GM18526 (cell line): ENCODE data around the gene TTC19.

Experiments
- POLR2A ChIP-seq: IDR thresholded peaks from 3 replicates; pipeline ENCODE4 v1.6.1; 2011; ENCODE audit not compliant: insufficient read length; ENCODE audit errors: extremely low read depth

Gene TTC19

DNA sequence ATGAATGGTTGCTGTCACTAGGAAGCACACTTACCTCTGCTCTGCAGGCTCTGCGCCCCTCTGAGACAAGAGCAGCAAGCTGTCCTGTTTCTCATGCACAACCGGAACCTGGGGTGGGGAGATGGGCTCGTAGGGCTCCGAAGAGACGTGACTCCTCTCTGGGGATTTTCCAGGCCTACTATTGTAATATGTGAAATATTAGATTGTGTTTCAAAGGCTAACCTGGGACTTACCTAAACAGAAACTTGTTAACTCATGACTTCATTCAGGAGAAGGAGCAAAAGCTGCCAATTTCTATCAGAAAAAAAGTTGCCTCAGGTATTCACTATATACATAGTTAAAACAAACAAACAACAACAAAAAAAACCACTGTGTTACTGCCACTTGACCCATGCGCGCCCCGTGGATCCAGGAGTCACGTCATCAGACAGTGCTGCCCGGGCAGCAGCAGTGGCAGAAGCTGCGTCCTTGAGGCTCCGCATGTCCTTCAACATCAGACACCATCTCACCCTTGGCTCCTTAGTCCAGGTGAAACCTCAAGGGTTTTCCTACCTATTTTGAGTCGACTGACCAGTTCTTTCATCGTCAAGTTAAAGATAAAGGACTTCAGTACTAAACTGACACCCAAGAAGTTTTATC lies 49.3 kb downstream of the TTC19 start:
- no peak for TF ChIP-seq POLR2A

DNA sequence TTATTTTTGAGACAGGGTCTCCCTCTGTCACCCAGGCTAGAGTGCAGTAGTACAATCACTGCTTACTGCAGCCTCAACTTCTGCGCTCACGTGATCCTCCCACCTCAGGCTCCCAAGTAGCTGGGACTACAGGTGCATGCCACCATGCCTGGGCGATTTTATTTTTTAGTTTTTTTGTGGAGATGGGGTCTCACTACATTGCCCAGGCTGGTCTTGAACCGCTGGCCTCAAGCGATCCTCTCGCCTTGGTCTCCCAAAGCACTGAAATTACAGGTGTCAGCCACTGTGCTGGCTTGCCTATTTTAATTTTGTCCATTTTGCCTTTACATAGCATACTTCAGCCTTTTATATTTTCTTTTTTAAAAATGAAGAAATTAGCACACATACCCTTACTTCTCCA lies 51.2 kb downstream of the TTC19 start:
- no peak for TF ChIP-seq POLR2A

DNA sequence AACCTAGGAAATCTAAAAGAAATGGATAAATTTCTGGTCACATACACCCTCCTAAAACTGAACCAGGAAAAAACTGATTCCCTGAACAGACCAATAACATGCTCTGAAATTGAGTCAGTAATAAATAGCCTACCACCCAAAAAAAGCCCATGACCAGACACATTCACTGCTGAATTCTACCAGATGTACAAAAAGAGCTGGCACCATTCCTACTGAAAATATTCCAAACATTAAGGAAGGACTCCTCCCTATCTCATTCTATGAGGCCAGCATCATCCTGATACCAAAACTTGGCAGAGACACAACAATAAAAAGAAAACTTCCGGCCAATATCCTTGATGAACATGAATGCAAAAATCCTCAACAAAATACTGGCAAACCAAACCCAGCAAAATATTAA lies 52.9 kb downstream of the TTC19 start:
- TF ChIP-seq POLR2A: no peak

DNA sequence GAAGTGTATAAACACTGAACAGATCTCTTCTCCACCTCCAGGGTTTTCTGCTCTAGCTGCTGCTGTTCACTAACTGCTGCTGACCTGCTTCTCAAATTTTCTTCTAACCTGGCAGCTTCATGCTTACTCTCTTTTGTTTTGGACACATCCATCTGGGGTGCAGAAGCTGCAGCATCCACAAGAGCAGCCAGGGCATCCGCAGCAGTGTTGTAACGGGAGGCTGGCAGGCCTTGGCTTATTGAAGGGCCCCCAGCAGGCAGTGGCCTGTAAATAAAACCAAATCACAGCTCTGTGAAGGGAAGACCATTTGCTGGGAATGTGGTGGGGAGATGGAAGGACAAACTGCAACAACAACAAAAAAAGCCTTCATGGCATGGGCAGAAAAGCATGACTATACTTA lies 62.0 kb downstream of the TTC19 start:
- no peak for TF ChIP-seq POLR2A

DNA sequence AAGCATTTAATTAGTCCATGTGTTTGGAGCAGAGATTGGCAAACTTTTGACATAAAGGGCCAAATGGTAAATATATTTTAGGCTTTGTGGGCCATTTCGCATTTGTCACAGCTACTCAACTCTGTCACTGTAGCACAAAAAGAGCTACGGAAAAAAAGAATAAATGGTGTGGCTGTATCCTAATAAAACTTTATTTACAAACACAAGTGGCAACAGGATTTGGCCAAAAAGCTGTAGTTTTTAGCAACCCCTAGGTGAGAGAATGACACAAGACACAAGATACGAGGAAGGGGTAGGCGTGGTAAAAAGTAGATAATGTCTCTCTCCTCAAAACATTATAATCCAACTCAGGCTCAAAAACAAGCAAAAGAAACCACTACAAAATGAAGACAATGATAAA lies 66.5 kb downstream of the TTC19 start:
- no peak for TF ChIP-seq POLR2A

DNA sequence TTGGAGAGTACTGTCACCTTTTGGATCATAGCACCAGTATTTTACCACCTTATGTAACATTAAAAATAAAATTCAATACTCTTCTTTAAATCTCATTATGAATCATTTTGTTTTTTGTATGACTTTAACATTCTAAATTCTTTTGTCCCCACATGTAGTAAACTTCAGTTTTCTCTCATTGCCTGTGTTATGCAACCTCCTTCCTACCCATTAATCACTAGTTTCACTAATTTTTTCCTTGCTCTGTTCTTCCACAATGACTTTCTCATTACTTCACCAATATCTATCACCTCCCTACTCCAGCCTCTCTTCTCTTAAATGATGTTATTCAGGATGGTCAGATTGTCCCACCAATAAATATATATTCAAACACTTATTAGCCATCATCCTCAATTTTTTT lies 68.7 kb downstream of the TTC19 start:
- TF ChIP-seq POLR2A: no peak

DNA sequence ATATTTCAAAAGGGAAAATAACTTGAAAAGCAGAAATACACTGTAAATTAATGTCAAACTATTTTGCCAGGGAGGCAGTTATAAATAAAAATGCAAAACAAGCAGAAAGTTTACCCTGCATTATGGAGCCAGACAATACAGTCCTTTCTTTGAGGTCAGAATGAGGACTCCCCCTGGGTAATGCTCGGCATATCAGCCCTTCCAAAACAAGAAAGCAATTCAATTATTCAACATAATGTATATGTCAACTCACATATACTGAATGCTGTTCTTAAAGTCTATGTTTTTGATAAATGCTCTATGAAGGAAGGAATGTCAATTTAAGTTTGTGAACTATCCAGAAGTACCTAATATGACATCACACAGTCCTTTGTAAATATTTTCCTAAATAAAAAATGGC lies 72.4 kb downstream of the TTC19 start:
- TF ChIP-seq POLR2A: no peak

DNA sequence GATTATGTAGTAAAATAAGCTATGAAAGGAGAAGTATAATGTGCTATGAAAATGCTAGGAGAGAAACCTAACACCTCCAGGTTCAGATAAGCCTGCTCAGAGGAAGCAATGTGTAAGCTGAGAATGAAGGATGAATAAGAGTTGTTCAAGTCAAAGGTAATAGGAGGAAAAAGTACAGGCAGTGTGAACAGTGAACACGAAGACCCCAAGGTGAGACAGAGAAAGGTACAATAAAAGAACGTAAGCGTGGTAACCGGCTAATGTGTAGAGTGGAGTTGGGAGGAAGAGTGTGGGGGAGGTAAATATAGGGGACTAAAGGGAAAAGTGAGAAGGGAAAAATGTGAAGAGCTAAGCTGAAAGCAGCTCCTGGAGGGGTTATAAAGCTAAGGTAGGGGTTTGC lies 74.2 kb downstream of the TTC19 start:
- no peak for TF ChIP-seq POLR2A

DNA sequence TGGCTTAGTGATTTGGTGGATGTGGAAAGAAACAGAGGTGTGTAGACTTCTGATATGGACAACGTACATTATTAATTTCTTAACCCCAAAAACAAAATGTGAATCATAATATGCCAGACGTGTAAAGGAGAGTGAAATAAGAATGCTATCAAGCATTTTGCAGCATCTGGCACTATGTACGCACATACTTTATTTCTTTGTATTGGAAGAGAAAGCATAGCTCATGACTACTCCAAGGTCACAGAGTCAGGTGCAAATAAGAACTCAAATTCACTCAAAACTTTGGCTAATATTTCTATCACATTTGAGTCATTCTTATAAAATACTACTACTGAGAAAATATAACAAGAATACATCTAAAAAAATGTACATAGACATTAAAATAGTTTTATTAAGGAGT lies 74.8 kb downstream of the TTC19 start:
- no peak for TF ChIP-seq POLR2A

DNA sequence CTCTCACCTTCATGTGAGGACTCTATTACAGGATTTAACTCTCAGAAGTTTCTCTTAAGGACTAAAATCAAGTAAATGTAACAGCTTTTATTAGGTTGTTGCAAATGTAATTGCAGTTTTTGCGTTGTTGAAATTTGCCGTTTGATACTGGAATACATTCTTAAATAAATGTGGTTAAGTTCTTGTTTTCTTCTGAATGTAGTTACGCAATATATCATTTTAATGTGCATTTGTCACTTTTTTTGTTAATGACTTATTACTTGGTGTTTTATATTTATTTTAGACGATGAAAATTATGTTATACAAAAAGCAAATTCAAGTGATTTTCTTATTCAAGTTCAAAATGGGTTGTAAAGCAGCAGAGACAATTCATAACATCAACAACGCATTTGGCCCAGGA lies 76.3 kb downstream of the TTC19 start:
- TF ChIP-seq POLR2A: no peak
